HCT116 (cell line): Measurements from ENCODE around the gene TNXB. TPM values are rescaled to one million over a fixed set of nuclear protein-coding genes. Genes with fewer than 3 reads are reported as not detected.
"Not testable (repeated sequence)": the region's sequence is repeated elsewhere in the genome, so short reads cannot be mapped to it uniquely, and the experiment has no call there.

Experiments
- ATAC-seq: fragments of 200-7000 bp; cut with Tn5 transposase; 2 replicates; pipeline ENCODE4 v1.9.1; 2020; ENCODE audit warnings: mild to moderate bottlenecking, moderate library complexity
- BruUV-seq: library from RNA; stranded (reverse); fragments of 400-500 nt; replicated peaks from 2 replicates; lab custom pipeline; 2021; lab: Mats Ljungman, UMichigan
- CTCF ChIA-PET: fragments of 300-600 bp; sonication (Branson Sonifier 250); formaldehyde crosslinking; loops from one replicate; lab custom pipeline; 2021; ENCODE audit warnings: antibody characterized with exemption; lab: Charles Lee
- POLR2A ChIA-PET: fragments of 300-600, 350-600 bp; sonication (Branson Sonifier 250); formaldehyde crosslinking; loops from one replicate; lab custom pipeline; 2021; ENCODE audit warnings: antibody characterized with exemption; lab: Charles Lee
- RAD21 ChIA-PET, 2 experiments: fragments of 300-600 bp; sonication (Branson Sonifier 250); formaldehyde crosslinking; loops; one replicate each; lab custom pipeline; 2023; ENCODE audit warnings: low total read pairs in 2 of 2; ENCODE audit not compliant: uncharacterized antibody in 2 of 2, unreplicated experiment in 2 of 2, low non-redundant PET in 1 of 2; lab: Charles Lee
- DNase-seq: peaks from one replicate; pipeline ENCODE4 v3.0.0-alpha.2; 2010; ENCODE audit warnings: low read depth, low spot score
- H2AFZ ChIP-seq: fragments of 200-600 bp; shearing (Covaris generic), sonication (generic); 2 replicates; pipeline ENCODE4 v1.6.1; 2017; ENCODE audit warnings: low read depth, mixed run types, mixed read lengths, antibody characterized with exemption, low read length; ENCODE audit not compliant: poor library complexity, severe bottlenecking
- H3K27ac ChIP-seq: 2 replicates; pipeline ENCODE4 v1.5.1; 2012; ENCODE audit warnings: low read depth, low read length
- H3K27me3 ChIP-seq: fragments of 200-600 bp; sonication (generic); 2 replicates; pipeline ENCODE4 v1.6.1; 2016; ENCODE audit warnings: mixed run types, low read length, mixed read lengths; ENCODE audit not compliant: insufficient read depth
- H3K36me3 ChIP-seq, 2 experiments: fragments of 200-500 bp in 1 of 2; fragments of 200-600 bp in 1 of 2; sonication (Bioruptor generic) in 1 of 2; sonication (generic) in 1 of 2; 2 replicates each; pipeline versions ENCODE4 v1.5.1 to v1.6.1; 2014 to 2016; ENCODE audit warnings: low read length in 2 of 2, inconsistent platforms in 1 of 2, mixed read lengths in 1 of 2, mixed run types in 1 of 2; ENCODE audit not compliant: insufficient read depth in 2 of 2, control insufficient read depth in 1 of 2
- H3K4me1 ChIP-seq, 2 experiments: fragments of 200-600 bp in 1 of 2; sonication (generic) in 1 of 2; 2 replicates each; pipeline versions ENCODE4 v1.5.1 to v1.6.1; 2012 to 2017; ENCODE audit warnings: low read length in 2 of 2, inconsistent platforms in 1 of 2, mild to moderate bottlenecking in 1 of 2, mixed read lengths in 1 of 2, mixed run types in 1 of 2, moderate library complexity in 1 of 2; ENCODE audit not compliant: insufficient read depth in 2 of 2, control insufficient read depth in 1 of 2
- H3K4me2 ChIP-seq: fragments of 200-600 bp; sonication (generic); 2 replicates; pipeline ENCODE4 v1.6.1; 2017; ENCODE audit warnings: mixed run types, low read length, mixed read lengths
- H3K4me3 ChIP-seq, 2 experiments: fragments of 200-600 bp in 1 of 2; sonication (generic) in 1 of 2; replicated peaks in 1 of 2; 2 replicates each; pipeline ENCODE4 v1.5.1; 2011 to 2016; ENCODE audit warnings: low read length in 2 of 2, control low read depth in 1 of 2, low read depth in 1 of 2, mild to moderate bottlenecking in 1 of 2, mixed read lengths in 1 of 2, mixed run types in 1 of 2
- H3K79me2 ChIP-seq: fragments of 200-600 bp; sonication (generic); 2 replicates; pipeline ENCODE4 v1.6.1; 2017; ENCODE audit warnings: mild to moderate bottlenecking, mixed run types, low read length, moderate library complexity, mixed read lengths; ENCODE audit not compliant: insufficient read depth
- H3K9ac ChIP-seq: fragments of 200-600 bp; sonication (generic); 2 replicates; pipeline ENCODE4 v1.6.1; 2016; ENCODE audit warnings: low read length, mixed read lengths
- H3K9me2 ChIP-seq: fragments of 200-600 bp; sonication (generic), shearing (Covaris generic); 2 replicates; pipeline ENCODE4 v1.6.1; 2017; ENCODE audit warnings: mixed run types, mild to moderate bottlenecking, moderate library complexity; ENCODE audit not compliant: insufficient read depth
- H3K9me3 ChIP-seq, 2 experiments: fragments of 200-500 bp in 1 of 2; fragments of 200-600 bp in 1 of 2; sonication (Bioruptor generic) in 1 of 2; sonication (generic) in 1 of 2; 2 replicates each; pipeline ENCODE4 v1.6.1; 2014 to 2017; ENCODE audit warnings: low read length in 2 of 2, mixed read lengths in 2 of 2, inconsistent platforms in 1 of 2, low read depth in 1 of 2, mild to moderate bottlenecking in 1 of 2, mixed run types in 1 of 2, moderate library complexity in 1 of 2; ENCODE audit not compliant: control insufficient read depth in 1 of 2, insufficient read depth in 1 of 2
- H4K20me1 ChIP-seq: fragments of 200-600 bp; sonication (generic), shearing (Covaris generic); 2 replicates; pipeline ENCODE4 v1.6.1; 2017; ENCODE audit warnings: mixed run types, mild to moderate bottlenecking, moderate library complexity; ENCODE audit not compliant: insufficient read depth
- CEBPB ChIP-seq: IDR thresholded peaks from 2 replicates; pipeline ENCODE4 v1.6.1; 2012; ENCODE audit warnings: low read depth
- ELF1 ChIP-seq: IDR thresholded peaks from 2 replicates; pipeline ENCODE4 v1.6.1; 2012; ENCODE audit warnings: low read depth, borderline replicate concordance
- EZH2 ChIP-seq: fragments of 200-600 bp; sonication (generic); IDR thresholded peaks from 2 replicates; pipeline ENCODE4 v1.6.1; 2017; ENCODE audit warnings: antibody characterized with exemption, mixed run types
- EZH2phosphoT487 ChIP-seq: fragments of 200-600 bp; IDR thresholded peaks from 2 replicates; pipeline ENCODE4 v1.6.1; 2018; ENCODE audit warnings: antibody characterized with exemption, borderline replicate concordance
- SP1 ChIP-seq: IDR thresholded peaks from 2 replicates; pipeline ENCODE4 v1.6.1; 2012; ENCODE audit warnings: low read depth
- ZNF274 ChIP-seq: fragments of 200-500 bp; sonication (Bioruptor generic); IDR thresholded peaks from 2 replicates; pipeline ENCODE4 v1.6.1; 2014; ENCODE audit warnings: mild to moderate bottlenecking, low read depth, low read length, inconsistent platforms
- intact Hi-C: fragments of 100-400 bp; cut with micrococcal nuclease; formaldehyde crosslinking; loops from 2 replicates; pipeline ENCODE4 v1.10.0; 2022
- total RNA-seq: library from RNA; stranded (reverse); gene quantifications from one replicate; pipeline ENCODE4 v1.2.1, GENCODE V29; 2021; ENCODE audit not compliant: unreplicated experiment

Gene TNXB
- total RNA-seq, 1 experiment from 2014 or later: 8.5 TPM

- intact Hi-C loops: no loop called here
- Histone ChIP-seq H3K79me2 (no peaks in the 10 kb centered on the region), H4K20me1 (no peaks in the 10 kb centered on the region), H3K9me3 (no peaks in the 10 kb centered on the region), H3K9ac (no peak overlapping the region), H3K4me2 (no peak overlapping the region), H3K36me3 (no peaks in the 10 kb centered on the region), H3K27ac (no peak overlapping the region), H3K4me3 (no peak overlapping the region), H3K27me3 (no peaks in the 10 kb centered on the region), H2AFZ (no peak overlapping the region), H3K9me2 (no peaks in the 10 kb centered on the region), H3K4me1 (no peaks in the 10 kb centered on the region)
- ChIA-PET CTCF (interaction anchor here (1.4 kb wide), 1 partner anchor 19 kb away, joined by 3 read pairs; the partner anchor contains the start of gene ATF6B), POLR2A (no interaction called here), RAD21 (no interaction called here)
- ATAC-seq: no peak
- no TSS peak for BruUV-seq
- TF ChIP-seq ELF1: no peak
- TF ChIP-seq EZH2: no peak
- TF ChIP-seq CEBPB: no peak
- no peak for TF ChIP-seq SP1
- no peak for DNase-seq
Observed at GRCh38 chr6:32146687-32147086, 37.5 kb upstream of the TNXB start.

GRCh38 chr6:32146287-32146686, 37.1 kb upstream of the TNXB start:
- no peaks in the 10 kb centered on the region for H3K9me2 ChIP-seq
- no peak for DNase-seq
- no TSS peak for BruUV-seq
- H3K4me2 ChIP-seq: no peak overlapping the region
- ChIA-PET CTCF (interaction anchor here (1.4 kb wide), 1 partner anchor 18 kb away, joined by 3 read pairs; the partner anchor contains the start of gene ATF6B), POLR2A (interaction anchor here (0.9 kb wide), 1 partner anchor 825 kb away, joined by 3 read pairs; no protein-coding TSS in a partner anchor), RAD21 (no interaction called here)
- no peaks in the 10 kb centered on the region for H3K4me1 ChIP-seq
- H3K27me3 ChIP-seq: no peaks in the 10 kb centered on the region
- H3K79me2 ChIP-seq: no peaks in the 10 kb centered on the region
- H4K20me1 ChIP-seq: no peaks in the 10 kb centered on the region
- H3K9me3 ChIP-seq: no peaks in the 10 kb centered on the region
- no peak overlapping the region for H3K27ac ChIP-seq
- intact Hi-C loops: no loop called here
- H3K4me3 ChIP-seq: no peak overlapping the region
- no peak overlapping the region for H3K9ac ChIP-seq
- 0 out of 2 replicates have a peak, but pooled peaks have one; percentile 10 for TF ChIP-seq SP1
- no peak for TF ChIP-seq ZNF274
- TF ChIP-seq EZH2phosphoT487: no peak
- H3K36me3 ChIP-seq: no peaks in the 10 kb centered on the region
- no peak overlapping the region for H2AFZ ChIP-seq
- ATAC-seq: no peak

GRCh38 chr6:32144238-32144637, 35.1 kb upstream of the TNXB start:
- POLR2A ChIA-PET: interaction anchor here (0.6 to 1.1 kb wide), 3 partner anchors 9 to 33 kb away, joined by 3 to 4 read pairs (median 3); partner anchors contain the start of gene ATF6B
- DNase-seq, CTCF ChIA-PET, intact Hi-C loops, H3K9me3 ChIP-seq, H3K4me2 ChIP-seq, H3K4me3 ChIP-seq, H3K79me2 ChIP-seq, H4K20me1 ChIP-seq, H3K4me1 ChIP-seq, H3K27me3 ChIP-seq, H3K9ac ChIP-seq, BruUV-seq, H3K27ac ChIP-seq, H3K9me2 ChIP-seq, H2AFZ ChIP-seq, RAD21 ChIA-PET, H3K36me3 ChIP-seq, ATAC-seq: not testable (repeated sequence)
